ENCODE data around the gene CSNK1E.

CSNK1E gene

GRCh38 chr22:38352436-38352835 lies 35.2 kb upstream of the CSNK1E start:
- DNase-seq (ENCODE audit: low read depth), result no peak
- H3K4me3 ChIP-seq (ENCODE audit: low read depth, low read length), result no peak overlapping the region
- TF ChIP-seq CTCF (conservative IDR thresholded peaks at IDR 0.05; ENCODE audit: low read depth, low read length), result no peak

- no peak for TF ChIP-seq CTCF (conservative IDR thresholded peaks at IDR 0.05; ENCODE audit: low read depth, low read length)
- no peak for DNase-seq (ENCODE audit: low read depth)
- no peak overlapping the region for H3K4me3 ChIP-seq (ENCODE audit: low read depth, low read length)
These were observed 33.5 kb upstream of the CSNK1E start for GRCh38 chr22:38350444-38351359.

- TF ChIP-seq CTCF (conservative IDR thresholded peaks at IDR 0.05; ENCODE audit: low read depth, low read length), result no peak
- no peak overlapping the region for H3K4me3 ChIP-seq (ENCODE audit: low read depth, low read length)
- no peak for DNase-seq (ENCODE audit: low read depth)
These were observed 31.7 kb upstream of the CSNK1E start for GRCh38 chr22:38348751-38349496.

- no peak for DNase-seq (ENCODE audit: low read depth)
These were observed 30.9 kb upstream of the CSNK1E start for GRCh38 chr22:38347944-38348750.

GRCh38 chr22:38347181-38347943 lies 30.1 kb upstream of the CSNK1E start:
- no peak for TF ChIP-seq CTCF (conservative IDR thresholded peaks at IDR 0.05; ENCODE audit: low read depth, low read length)
- no peak for DNase-seq (ENCODE audit: low read depth)

More at GRCh38 chr22:38347944-38348750, 30.9 kb upstream of the CSNK1E start:
- no peak overlapping the region for H3K4me3 ChIP-seq (ENCODE audit: low read depth, low read length)
- TF ChIP-seq CTCF (conservative IDR thresholded peaks at IDR 0.05; ENCODE audit: low read depth, low read length), result no peak

GRCh38 chr22:38346506-38346905 lies 29.3 kb upstream of the CSNK1E start:
- no peak overlapping the region for H3K4me3 ChIP-seq (ENCODE audit: low read depth, low read length)
- no peak for TF ChIP-seq CTCF (conservative IDR thresholded peaks at IDR 0.05; ENCODE audit: low read depth, low read length)
- DNase-seq (ENCODE audit: low read depth), result no peak

More at GRCh38 chr22:38347181-38347943, 30.1 kb upstream of the CSNK1E start:
- no peak overlapping the region for H3K4me3 ChIP-seq (ENCODE audit: low read depth, low read length)
